Measurements from ENCODE around the gene DMRT3. TPM values are rescaled to one million over a fixed set of nuclear protein-coding genes. Genes with fewer than 3 reads are reported as not detected.
A peak's percentile ranks its signal among the peaks of the same experiment; 100 is the strongest.

The DMRT3 gene
- total RNA-seq, 1 experiment from 2014 or later = not detected

GRCh38 chr9:970151-970996 lies 6.1 kb upstream of the DMRT3 start:
- no peak for DNase-seq (ENCODE audit: low read depth)

DNA sequence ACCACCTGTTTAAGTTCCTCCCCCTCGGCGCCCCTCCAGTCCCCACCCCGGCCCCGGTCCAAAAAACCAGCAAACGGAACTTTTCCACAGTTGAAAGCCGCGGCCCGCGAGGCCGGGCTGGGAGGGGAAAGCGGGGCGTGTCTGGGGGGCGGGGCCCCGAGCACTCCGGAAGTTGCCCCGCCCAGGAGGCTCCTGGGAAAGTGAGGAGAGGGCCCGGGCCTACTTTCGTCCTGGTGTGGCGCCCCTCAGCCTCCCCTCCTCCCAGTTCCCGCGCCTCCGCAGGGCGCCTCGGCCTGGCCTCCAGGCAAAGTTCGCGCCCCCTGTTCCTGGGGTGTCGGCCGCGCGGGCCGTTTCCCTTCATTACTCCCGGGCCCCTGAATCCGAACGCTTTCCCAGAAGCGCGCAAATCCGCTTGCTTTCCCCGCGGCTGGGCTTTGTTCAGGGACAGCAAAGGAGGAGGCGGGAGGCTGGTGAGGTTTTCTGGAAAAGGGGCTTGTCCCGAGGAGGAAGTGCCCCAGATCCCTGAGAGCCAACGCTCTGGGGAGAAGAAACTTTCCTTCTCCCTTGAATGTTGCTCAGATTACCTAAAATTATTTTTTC lies 4.5 kb upstream of the DMRT3 start:
- no peak for DNase-seq (ENCODE audit: low read depth)

DNA sequence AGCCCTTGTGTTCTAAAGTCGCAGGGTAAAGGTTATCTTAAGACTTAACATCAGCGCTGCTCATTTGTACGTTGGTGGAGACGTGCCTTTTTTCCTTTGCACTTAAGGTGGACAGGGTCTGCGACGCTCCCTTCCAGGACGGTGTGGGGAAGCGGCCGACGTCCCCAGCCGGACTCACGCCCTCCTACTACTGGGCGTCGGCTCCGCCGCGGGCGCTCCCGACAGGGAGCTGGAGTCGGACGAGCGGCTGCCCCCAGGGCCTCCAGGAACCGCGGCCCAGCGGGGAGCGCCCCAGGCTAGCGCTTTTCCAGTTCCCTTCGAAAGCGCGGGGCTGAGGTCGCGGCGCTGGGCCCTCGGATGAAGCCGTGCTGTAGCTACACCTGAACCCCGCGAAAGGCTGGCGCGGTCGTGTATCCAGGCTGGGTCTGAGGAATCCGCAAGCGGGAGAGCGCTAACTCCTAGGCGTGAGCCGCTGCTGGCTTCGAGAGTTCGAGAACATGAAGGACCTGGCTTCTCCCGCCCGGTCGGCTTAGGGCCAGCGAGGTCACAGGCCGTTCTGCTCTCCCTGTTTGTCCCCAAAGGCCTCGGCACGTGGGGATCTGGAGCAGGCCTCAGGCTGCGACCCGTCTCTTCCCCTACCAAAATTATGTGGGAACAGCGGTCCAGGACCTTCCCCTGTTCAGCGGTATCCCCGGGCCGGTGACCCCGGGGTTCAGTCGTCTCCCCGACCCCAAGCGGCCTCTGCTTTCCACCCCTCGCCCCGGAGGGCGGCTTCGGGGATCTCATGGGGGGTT lies 3.8 kb upstream of the DMRT3 start:
- no peak for DNase-seq (ENCODE audit: low read depth)

GRCh38 chr9:973295-973834 lies 3.1 kb upstream of the DMRT3 start:
- DNase-seq (ENCODE audit: low read depth) = no peak

- DNase-seq (ENCODE audit: low read depth) = no peak
These were observed 2.1 kb upstream of the DMRT3 start for GRCh38 chr9:974031-974995.

- no peak for DNase-seq (ENCODE audit: low read depth)
These were observed 1.3 kb upstream of the DMRT3 start for GRCh38 chr9:974996-975739.

DNA sequence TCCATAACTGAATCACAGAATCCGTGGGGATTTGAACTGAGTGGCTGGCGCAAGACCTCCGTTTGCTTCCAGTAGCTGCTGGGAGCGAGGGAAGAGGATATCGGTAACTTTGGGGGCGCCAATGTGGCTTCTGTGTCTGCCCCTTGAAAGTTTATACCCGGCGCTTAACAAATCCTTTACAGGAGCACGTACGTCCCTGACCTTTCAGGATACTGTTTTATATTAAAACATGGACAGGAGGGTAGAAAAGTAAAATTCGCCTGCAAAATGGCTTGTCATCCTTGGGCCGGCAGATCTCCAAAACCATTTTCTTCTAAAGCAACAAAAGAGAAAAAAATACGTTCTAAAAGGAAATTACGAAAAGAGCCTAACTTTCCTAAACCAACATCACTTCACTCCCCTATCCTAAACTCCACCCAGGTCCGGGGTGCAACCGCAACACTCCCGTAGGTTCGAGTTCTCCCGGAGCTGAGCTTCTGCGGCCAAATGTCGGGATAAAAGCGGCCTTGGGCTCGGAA lies 656 bp upstream of the DMRT3 start:
- DNase-seq (ENCODE audit: low read depth) = no peak

- DNase-seq (ENCODE audit: low read depth) = no peak
These were observed 735 bp downstream of the DMRT3 start for GRCh38 chr9:976943-977837.

GRCh38 chr9:977838-978830 lies 1.7 kb downstream of the DMRT3 start:
- no peak for DNase-seq (ENCODE audit: low read depth)

GRCh38 chr9:979983-980382 lies 3.5 kb downstream of the DMRT3 start:
- DNase-seq (ENCODE audit: low read depth) = no peak

DNA sequence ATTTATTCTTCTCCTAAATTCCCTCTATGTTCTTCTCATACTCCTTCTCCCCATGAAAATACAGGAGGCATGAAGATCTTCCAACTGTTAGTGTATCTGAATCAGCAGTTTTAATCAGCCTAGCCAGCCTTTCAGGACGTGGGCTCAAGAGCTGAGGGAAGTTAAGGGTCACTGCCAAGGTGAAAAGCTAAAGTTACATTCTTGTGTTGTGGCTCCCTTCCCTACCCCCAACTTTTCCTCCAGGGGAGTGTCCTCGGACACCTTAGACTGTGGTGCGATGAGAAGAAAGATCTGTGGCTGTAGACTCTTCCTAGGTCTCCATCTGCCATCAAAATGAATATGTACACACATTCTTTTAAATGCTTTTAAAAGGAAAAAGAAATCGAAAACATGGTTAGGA lies 4.2 kb downstream of the DMRT3 start:
- DNase-seq (ENCODE audit: low read depth) = no peak

DNA sequence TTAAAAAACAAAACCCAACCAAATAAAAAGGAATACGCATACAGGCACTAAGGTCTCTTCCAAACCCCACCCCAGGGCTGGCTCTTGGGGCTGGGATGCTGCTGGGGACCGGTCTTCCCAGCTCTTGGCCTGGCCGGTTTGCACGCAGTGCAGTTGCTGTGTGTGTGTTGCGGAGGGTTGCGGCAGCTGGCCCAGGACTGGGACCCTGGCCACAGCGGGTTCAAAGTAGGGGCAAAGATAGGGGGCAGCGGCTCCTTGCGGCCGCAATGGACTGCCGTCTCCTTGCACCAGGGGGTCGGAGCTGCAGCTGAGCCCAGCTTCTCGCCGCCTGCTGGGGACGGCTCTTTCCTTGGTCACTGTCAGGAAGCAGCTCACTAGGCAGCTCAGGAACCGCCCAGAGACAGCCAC lies 5.0 kb downstream of the DMRT3 start:
- DNase-seq (ENCODE audit: low read depth) = no peak

GRCh38 chr9:982394-983230 lies 6.2 kb downstream of the DMRT3 start:
- DNase-seq (ENCODE audit: low read depth) = peak; percentile 75

GRCh38 chr9:994005-994404 lies 17.6 kb downstream of the DMRT3 start:
- DNase-seq (ENCODE audit: low read depth) = no peak

DNA sequence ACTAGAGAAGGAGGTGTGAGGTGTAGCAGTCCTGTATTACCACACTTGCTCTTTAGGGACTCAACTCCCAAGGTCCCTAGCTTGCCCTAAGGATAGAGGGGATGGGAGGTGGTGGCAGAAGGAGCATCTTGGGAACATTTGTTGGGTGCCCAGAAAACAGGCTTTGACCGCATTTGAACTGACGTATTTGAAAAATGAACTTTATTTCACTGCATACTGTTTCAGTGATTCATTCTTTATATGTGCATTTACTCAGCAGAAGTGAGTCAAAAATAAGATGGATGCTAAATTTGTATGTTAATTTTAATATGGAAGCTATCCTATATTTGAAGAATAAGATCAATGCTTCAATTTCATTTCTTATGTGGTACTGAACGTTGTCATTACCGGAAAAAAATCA lies 18.7 kb downstream of the DMRT3 start:
- DNase-seq (ENCODE audit: low read depth) = peak; percentile 51

- peak; percentile 92 for DNase-seq (ENCODE audit: low read depth)
These were observed 19.3 kb downstream of the DMRT3 start for GRCh38 chr9:995781-996180.

Data from Daoy (cell line).